Heart left ventricle (tissue), 13 donors: ENCODE data around the gene FABP3.

ENCODE experiments used
- CTCF ChIP-seq, 12 donors: fragments of 200-600 bp; sonication (generic) in 4 of 12; IDR thresholded peaks; one replicate each; pipeline versions ENCODE4 v1.5.0 to v1.8.0; 2018 to 2022; ENCODE audit warnings: antibody characterized with exemption in 12 of 12, mild to moderate bottlenecking in 5 of 12
- POLR2A ChIP-seq, 2 donors: fragments of 450-650 bp; IDR thresholded peaks; one replicate each; pipeline ENCODE4 v1.6.1; 2017; ENCODE audit warnings: antibody characterized with exemption in 2 of 2, mild to moderate bottlenecking in 2 of 2, moderate library complexity in 2 of 2
- donor health status: ischemic (EF 13 %, LVEDD 7.1; RV severe dilation, severe dysfunction).
- donor health status: DM: no; HTN: yes; CAD: no.
- donor health status: DM: no; HTN: no; CAD: no.
- donor health status: ischemic (EF 25% LVEDD 6.9; RV normal size, moderate dysfunction).
- donor health status: ischemic (EF 25% LVEDD 5.7; RV mildly dilated, moderate dysfunction).
- donor health status: ischemic (EF 35%, LVEDD 5.7; RV mildly dilated, moderate dysfunction).
- donor health status: nonischemic (EF 11% LVEDD 7.7; RV severe dilation, severe dysfunction).
- donor health status: DM: yes; HTN: yes; CAD: no.
- donor health status: PGD.
- donor health status: ischemic (EF 29% LVEDD 5.4; RV normal size, mild dysfunction).
- donor health status: nonischemic (EF 23%, LVEDD 6.1; RV moderate dilation, normal function).

DNA sequence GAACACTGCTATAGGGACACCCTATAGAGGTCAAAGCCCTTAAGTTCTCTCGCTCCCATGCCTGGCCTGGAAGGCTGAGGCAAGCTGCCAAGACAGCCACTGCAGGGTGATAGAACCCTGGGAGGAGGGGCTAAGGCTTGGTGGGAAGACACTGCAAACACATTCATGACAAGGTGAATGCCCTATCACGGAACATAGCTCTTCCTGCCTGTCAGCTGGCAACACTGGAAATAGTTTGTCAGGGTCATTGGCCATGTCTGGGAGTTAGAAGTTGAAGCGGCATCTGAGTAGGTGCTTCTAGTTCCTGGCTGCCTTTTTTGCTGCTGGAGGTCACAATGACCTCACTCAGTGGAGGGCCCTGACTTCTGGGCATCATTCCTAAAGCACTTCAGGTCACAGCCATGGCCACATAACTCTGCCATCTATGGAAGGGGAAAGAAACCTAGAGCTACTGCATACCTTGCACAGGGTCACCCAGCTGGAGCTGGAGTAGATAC is 4.2 kb downstream of the FABP3 start:
- peak in 1 of 2 donors; percentile 39 for TF ChIP-seq POLR2A (IDR thresholded peaks at IDR 0.05)
- TF ChIP-seq CTCF (IDR thresholded peaks at IDR 0.05): no peak
